Mononuclear cell (primary cell): Measurements from ENCODE around the gene PMAIP1. TPM values are rescaled to one million over a fixed set of nuclear protein-coding genes. Genes with fewer than 3 reads are reported as not detected.

ENCODE experiments used
- H3K27me3 ChIP-seq: 2 replicates; pipeline ENCODE4 v1.6.0; 2011; ENCODE audit warnings: low read length, control low read depth; ENCODE audit not compliant: insufficient read depth
- H3K4me1 ChIP-seq: 2 replicates; pipeline ENCODE4 v1.5.1; 2011; ENCODE audit warnings: mild to moderate bottlenecking, low read length, control low read depth; ENCODE audit not compliant: insufficient read depth
- H3K4me3 ChIP-seq: 2 replicates; pipeline ENCODE4 v1.5.1; 2011; ENCODE audit warnings: mild to moderate bottlenecking, low read length, moderate library complexity
- H3K9me3 ChIP-seq: 2 replicates; pipeline ENCODE4 v1.5.1; 2011; ENCODE audit warnings: low read depth, mild to moderate bottlenecking, control low read depth, low read length
- total RNA-seq: library from RNA; depleted of rRNA; stranded (reverse); fragments of >200 nt; gene quantifications from one replicate; pipeline ENCODE4 v1.2.3, GENCODE V29; 2012

Gene PMAIP1
- total RNA-seq, 1 donor: 95.0 TPM

DNA sequence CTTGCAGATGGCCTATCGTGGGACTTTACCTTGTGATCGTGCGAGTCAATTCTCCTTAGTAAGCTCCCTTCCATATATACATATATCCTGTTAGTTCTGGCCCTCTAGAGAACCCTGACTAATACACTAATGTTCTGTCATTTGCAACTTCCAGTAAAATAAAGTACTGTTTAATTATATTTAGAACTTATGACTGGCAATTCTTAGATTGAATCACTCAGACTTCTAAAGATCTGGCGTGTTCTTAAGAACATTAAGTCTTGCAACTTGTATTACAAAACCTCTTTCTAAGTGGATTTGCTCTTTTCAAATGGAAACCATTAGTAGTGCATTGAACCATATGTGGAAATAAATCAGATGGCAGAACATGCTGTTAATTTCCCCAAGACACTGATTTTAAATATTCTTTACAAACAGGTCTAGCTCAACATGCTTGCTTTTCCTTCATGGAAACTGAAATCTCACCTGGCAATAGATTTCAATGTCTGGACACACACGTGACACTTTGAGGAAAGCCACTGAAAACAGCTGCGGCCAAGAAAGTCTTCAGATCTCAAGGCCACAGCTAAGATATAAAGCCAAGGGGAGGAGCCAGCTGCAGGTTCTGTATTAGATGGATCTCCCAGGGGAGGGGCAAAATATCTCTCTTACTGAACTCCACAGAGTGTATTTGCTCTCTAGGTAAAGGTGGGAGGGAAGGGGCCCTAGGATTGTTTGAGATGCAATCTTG, 50.6 kb downstream of the PMAIP1 start:
- Histone ChIP-seq H3K27me3 (no peaks in the 10 kb centered on the region), H3K4me1 (no peaks in the 10 kb centered on the region), H3K4me3 (no peak overlapping the region), H3K9me3 (no peaks in the 10 kb centered on the region)

- H3K4me1 ChIP-seq: no peaks in the 10 kb centered on the region
- H3K27me3 ChIP-seq: no peaks in the 10 kb centered on the region
- H3K4me3 ChIP-seq: no peak overlapping the region
- no peaks in the 10 kb centered on the region for H3K9me3 ChIP-seq
These were observed 51.8 kb downstream of the PMAIP1 start for GRCh38 chr18:59951591-59951990.

DNA sequence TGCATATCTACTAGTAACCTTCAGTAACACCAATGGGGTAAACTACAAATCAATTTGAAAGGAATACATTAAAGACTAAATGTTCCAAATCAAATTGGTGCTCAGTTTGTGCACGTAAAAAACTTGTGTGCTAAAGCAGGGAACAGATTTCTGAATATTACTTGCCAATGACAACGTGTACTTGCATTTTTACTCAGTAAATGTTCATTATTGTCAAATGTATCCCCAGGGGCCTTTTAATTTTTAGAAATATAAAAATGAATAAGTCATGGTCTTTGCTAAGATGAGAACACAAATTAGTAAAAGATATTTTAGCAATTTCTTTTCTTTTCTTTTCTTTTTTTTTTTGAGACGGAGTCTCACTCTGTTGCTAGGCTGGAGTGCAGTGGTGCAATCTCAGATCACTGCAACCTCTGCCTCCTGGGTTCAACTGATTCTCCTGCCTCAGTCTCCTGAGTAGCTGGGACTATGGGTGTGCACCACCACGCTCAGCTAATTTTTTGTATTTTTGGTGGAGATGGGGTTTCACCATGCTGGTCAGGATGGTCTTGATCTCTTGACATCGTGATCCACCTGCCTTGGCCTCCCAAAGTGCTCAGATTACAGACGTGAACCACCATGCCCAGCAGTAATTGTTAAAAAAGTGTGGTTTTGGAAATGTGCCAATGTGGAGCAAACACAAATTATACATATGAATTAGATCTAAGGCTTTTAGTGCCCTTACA, 52.6 kb downstream of the PMAIP1 start:
- Histone ChIP-seq H3K4me3 (no peak overlapping the region), H3K4me1 (no peaks in the 10 kb centered on the region), H3K27me3 (no peaks in the 10 kb centered on the region), H3K9me3 (no peaks in the 10 kb centered on the region)

Other genes starting within 250 kb of the PMAIP1 start
- gene CCBE1, start 202.6 kb upstream of the PMAIP1 start, total RNA-seq: under 0.01 TPM